ENCODE data around the gene ATE1.

DNA sequence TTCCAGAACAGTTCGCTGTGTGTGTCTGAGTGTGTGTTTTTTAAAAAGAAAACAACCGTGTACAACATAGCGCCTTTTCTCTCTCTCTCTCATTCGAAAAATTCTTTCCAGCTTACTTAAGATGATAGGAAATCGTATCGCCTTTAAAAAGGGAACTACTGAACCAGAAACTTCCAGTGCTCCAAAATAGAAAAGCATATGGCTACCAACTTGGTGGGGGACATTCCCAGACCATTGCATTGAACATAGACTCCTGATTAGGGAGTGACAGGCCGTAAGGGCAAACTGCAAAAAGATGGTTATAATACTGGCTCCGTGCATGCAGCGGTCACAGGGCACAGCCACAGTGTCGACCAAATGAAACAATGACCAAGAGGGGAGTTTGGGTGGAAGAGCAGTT lies 235.2 kb downstream of the ATE1 start:
- TF ChIP-seq, protein P1, sequence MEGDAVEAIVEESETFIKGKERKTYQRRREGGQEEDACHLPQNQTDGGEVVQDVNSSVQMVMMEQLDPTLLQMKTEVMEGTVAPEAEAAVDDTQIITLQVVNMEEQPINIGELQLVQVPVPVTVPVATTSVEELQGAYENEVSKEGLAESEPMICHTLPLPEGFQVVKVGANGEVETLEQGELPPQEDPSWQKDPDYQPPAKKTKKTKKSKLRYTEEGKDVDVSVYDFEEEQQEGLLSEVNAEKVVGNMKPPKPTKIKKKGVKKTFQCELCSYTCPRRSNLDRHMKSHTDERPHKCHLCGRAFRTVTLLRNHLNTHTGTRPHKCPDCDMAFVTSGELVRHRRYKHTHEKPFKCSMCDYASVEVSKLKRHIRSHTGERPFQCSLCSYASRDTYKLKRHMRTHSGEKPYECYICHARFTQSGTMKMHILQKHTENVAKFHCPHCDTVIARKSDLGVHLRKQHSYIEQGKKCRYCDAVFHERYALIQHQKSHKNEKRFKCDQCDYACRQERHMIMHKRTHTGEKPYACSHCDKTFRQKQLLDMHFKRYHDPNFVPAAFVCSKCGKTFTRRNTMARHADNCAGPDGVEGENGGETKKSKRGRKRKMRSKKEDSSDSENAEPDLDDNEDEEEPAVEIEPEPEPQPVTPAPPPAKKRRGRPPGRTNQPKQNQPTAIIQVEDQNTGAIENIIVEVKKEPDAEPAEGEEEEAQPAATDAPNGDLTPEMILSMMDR (IDR thresholded peaks at IDR 0.05; ENCODE audit: insufficient read depth, low read depth, low read length), result no peak
- TF ChIP-seq EZH2 (IDR thresholded peaks at IDR 0.05; ENCODE audit: insufficient read depth, low read length), result no peak
